ENCODE data around the gene CLIC3. TPM values are rescaled to one million over a fixed set of nuclear protein-coding genes. Genes with fewer than 3 reads are reported as not detected.

The CLIC3 gene
- total RNA-seq, 6 experiments from 2014 or later = 0.37 to 0.51 TPM; not detected in 4

DNA sequence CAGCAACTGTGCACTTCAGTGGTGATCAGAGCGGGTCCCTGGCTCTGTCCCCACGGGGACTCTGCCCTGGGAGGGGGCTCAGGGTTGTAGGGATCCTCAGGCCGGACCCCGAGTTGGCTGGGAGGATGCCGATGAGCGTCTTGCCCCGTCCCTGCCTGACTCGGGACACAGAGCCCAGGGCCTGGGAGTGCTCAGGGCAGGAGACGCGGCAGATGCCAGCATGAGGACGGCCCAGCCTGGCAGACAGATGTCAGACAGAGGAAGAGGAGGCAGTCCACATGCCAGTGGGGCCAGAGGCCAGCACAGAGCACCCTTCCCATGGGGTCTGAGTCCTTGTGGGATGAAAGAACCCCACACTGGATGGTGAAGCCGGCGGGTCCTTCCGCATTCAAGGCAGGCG is 33.0 kb downstream of the CLIC3 start:
- H3K4me1 ChIP-seq = no peaks in the 10 kb centered on the region
- H3K27me3 ChIP-seq = no peaks in the 10 kb centered on the region
- TF ChIP-seq, protein P1, sequence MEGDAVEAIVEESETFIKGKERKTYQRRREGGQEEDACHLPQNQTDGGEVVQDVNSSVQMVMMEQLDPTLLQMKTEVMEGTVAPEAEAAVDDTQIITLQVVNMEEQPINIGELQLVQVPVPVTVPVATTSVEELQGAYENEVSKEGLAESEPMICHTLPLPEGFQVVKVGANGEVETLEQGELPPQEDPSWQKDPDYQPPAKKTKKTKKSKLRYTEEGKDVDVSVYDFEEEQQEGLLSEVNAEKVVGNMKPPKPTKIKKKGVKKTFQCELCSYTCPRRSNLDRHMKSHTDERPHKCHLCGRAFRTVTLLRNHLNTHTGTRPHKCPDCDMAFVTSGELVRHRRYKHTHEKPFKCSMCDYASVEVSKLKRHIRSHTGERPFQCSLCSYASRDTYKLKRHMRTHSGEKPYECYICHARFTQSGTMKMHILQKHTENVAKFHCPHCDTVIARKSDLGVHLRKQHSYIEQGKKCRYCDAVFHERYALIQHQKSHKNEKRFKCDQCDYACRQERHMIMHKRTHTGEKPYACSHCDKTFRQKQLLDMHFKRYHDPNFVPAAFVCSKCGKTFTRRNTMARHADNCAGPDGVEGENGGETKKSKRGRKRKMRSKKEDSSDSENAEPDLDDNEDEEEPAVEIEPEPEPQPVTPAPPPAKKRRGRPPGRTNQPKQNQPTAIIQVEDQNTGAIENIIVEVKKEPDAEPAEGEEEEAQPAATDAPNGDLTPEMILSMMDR (IDR thresholded peaks at IDR 0.05) = no peak
- TF ChIP-seq POLR2A (IDR thresholded peaks at IDR 0.05) = no peak
- H3K4me3 ChIP-seq = no peak overlapping the region
- H3K36me3 ChIP-seq = no peaks in the 10 kb centered on the region
- ATAC-seq (no peak), DNase-seq (no peak)
- no peak overlapping the region for H3K27ac ChIP-seq
- intact Hi-C loops (cut with DNase I) = no loop called here
- WGBS (ENCODE audit: insufficient coverage, low coverage, low lambda C conversion rate, missing lambda C conversion rate) = 62% methylated on average over 3 of the region's 15 CpGs
- no peaks in the 10 kb centered on the region for H3K9me3 ChIP-seq

DNA sequence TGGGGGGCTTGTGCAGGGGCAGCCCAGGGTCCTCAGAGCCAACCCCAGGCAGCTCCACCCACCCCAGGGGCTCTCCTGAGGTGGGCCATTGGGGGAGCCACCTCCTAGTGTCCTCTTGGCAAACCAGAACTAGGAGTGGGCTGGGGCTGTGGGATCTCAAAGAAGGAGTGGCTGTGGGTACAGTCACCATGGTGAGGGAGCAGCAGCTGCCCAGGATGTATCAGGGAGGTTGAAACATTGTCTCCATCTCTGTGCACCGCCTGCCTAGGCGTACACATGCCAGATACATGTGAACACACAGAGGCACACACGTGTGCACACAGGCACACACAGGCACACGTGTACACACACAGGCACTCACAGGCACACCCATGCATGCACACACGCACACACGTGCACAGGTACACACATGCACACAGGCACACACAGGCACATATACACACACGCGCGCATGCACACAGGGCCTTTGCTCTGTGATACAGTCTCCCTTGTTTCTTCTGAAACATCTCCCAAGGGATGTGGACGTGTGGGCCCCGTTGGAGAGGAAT is 33.6 kb downstream of the CLIC3 start:
- intact Hi-C loops (cut with DNase I) = no loop called here
- no peaks in the 10 kb centered on the region for H3K9me3 ChIP-seq
- TF ChIP-seq POLR2A (IDR thresholded peaks at IDR 0.05) = no peak
- TF ChIP-seq, protein P1 (IDR thresholded peaks at IDR 0.05) = no peak
- no peak overlapping the region for H3K4me3 ChIP-seq
- H3K27ac ChIP-seq = no peak overlapping the region
- H3K36me3 ChIP-seq = no peaks in the 10 kb centered on the region
- no peak for ATAC-seq
- no peaks in the 10 kb centered on the region for H3K27me3 ChIP-seq
- 100% methylated on average over 1 of the region's 11 CpGs for WGBS (ENCODE audit: insufficient coverage, low coverage, low lambda C conversion rate, missing lambda C conversion rate)
- no peaks in the 10 kb centered on the region for H3K4me1 ChIP-seq
- DNase-seq = no peak

DNA sequence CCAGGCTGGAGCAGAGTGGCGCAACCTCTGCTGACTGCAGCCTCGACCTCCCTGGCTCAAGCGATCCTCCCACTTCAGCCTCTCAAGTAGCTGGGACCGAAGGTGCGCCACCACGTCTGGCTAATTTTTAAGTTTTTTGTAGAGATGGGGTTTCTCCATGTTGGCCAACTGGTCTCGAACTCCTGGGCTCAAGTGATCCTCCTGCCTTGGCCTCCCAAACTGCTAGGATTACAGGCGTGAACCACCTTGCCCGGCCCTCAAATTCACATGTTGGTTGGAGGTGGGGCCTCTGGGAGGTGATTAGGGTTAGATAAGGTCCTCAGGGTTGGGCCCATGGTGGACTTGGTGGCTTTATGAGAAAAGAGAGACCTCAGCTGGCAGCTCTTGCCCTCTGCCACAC is 34.2 kb downstream of the CLIC3 start:
- Histone ChIP-seq H3K27me3 (no peaks in the 10 kb centered on the region), H3K4me3 (no peak overlapping the region)
- TF ChIP-seq, protein P1 (IDR thresholded peaks at IDR 0.05) = no peak
- TF ChIP-seq POLR2A (IDR thresholded peaks at IDR 0.05) = no peak

DNA sequence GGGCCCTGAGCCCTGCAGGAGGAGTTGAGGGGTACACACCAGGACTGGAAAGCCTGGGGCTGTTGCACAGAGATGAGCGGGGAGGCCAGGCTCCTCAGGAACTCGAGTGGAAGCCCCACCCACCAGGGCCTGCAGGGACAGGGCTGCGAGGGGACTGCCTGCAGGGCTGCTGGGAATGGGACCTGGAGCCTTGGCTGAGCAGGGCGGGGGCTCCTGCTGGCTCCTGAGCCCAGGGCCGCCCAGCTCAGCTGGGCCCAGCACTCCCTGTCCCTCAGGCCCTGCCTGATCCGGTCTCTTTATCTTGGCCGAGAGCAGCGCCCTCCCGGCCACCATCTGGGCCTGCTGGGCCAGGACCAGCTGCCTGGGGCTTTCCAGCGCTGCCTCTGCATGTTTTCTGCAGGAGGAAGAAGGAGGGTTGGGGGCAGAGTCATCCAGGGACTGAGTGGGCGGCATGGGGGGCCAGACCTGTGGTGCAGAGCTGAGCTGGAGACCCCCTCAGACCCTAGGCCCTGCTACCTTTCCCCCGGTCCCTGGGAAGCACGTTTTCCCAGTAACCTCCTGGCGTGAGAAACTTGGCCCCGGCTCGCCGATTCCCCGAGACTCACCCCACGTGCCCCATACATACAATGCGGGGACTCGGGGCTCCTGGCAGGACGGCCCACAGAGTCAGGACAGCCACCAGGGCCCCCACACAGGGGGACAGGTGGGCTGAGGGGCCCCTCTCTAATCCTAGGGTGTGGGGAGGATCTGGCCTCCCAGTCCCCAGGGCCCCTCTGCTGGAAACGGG is 34.9 kb downstream of the CLIC3 start:
- DNase-seq (no peak), ATAC-seq (peak; percentile 25 to 42 (median 34))
- no peak overlapping the region for H3K4me3 ChIP-seq
- TF ChIP-seq, protein P1 (IDR thresholded peaks at IDR 0.05) = no peak
- intact Hi-C loops (cut with DNase I) = no loop called here
- H3K27me3 ChIP-seq = no peaks in the 10 kb centered on the region
- H3K36me3 ChIP-seq = no peaks in the 10 kb centered on the region
- H3K4me1 ChIP-seq = no peaks in the 10 kb centered on the region
- 70% methylated on average over 6 of the region's 23 CpGs for WGBS (ENCODE audit: insufficient coverage, low coverage, low lambda C conversion rate, missing lambda C conversion rate)
- H3K27ac ChIP-seq = no peak overlapping the region
- no peaks in the 10 kb centered on the region for H3K9me3 ChIP-seq

More for the DNA sequence above, 34.2 kb downstream of the CLIC3 start:
- Histone ChIP-seq H3K27ac (no peak overlapping the region), H3K36me3 (no peaks in the 10 kb centered on the region), H3K9me3 (no peaks in the 10 kb centered on the region), H3K4me1 (no peaks in the 10 kb centered on the region)
- intact Hi-C loops (cut with DNase I) = no loop called here
- no peak for ATAC-seq
- WGBS (ENCODE audit: insufficient coverage, low coverage, low lambda C conversion rate, missing lambda C conversion rate) = 90% methylated on average over 7 of the region's 9 CpGs
- DNase-seq = no peak
